Measurements from ENCODE around the gene ACACA.

ACACA gene

DNA sequence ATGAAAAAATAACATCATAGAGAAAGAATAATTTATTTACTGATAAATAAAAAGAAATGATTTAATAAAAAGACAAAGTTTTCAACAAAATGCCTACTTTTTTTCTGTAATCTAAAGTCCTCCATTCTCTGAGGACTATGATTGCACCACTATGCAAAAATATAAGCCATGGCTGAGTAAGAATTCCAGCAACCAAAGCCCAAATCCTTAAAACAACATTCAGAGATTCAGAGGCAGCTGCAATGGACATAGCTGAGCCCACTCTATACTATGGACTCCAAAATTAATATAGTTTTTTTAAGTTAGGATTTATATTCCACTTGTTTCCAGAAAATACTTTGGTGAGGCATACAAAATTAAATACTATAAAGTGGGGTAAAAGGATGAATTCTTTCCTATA lies 200.3 kb downstream of the ACACA start:
- TF ChIP-seq, protein P1, sequence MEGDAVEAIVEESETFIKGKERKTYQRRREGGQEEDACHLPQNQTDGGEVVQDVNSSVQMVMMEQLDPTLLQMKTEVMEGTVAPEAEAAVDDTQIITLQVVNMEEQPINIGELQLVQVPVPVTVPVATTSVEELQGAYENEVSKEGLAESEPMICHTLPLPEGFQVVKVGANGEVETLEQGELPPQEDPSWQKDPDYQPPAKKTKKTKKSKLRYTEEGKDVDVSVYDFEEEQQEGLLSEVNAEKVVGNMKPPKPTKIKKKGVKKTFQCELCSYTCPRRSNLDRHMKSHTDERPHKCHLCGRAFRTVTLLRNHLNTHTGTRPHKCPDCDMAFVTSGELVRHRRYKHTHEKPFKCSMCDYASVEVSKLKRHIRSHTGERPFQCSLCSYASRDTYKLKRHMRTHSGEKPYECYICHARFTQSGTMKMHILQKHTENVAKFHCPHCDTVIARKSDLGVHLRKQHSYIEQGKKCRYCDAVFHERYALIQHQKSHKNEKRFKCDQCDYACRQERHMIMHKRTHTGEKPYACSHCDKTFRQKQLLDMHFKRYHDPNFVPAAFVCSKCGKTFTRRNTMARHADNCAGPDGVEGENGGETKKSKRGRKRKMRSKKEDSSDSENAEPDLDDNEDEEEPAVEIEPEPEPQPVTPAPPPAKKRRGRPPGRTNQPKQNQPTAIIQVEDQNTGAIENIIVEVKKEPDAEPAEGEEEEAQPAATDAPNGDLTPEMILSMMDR (IDR thresholded peaks at IDR 0.05; ENCODE audit: insufficient read depth, low read depth, low read length, missing control alignments) = no peak
- no peak for DNase-seq (ENCODE audit: low read depth)
- H3K4me3 ChIP-seq (ENCODE audit: low read length) = no peak overlapping the region

DNA sequence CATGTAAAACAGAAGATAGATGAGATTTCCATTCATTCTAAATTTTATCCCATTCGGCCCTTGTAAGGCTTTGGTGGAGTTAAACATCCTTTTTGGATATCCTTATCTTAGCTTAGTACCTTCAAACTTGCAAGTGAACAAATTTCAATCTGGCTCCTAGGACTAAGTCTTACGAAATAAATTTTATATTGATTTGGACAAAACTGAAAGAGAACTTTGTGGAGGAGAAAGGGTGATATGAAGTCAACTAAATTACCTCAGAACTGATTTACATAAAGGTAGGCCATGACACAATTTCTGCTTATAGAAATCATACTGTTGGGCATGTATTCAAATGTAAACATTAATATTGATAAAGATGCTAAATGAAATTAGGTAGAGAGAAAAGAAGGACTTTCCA lies 206.1 kb downstream of the ACACA start:
- TF ChIP-seq, protein P1 (IDR thresholded peaks at IDR 0.05; ENCODE audit: insufficient read depth, low read depth, low read length, missing control alignments) = no peak
- DNase-seq (ENCODE audit: low read depth) = no peak
- H3K4me3 ChIP-seq (ENCODE audit: low read length) = no peak overlapping the region

DNA sequence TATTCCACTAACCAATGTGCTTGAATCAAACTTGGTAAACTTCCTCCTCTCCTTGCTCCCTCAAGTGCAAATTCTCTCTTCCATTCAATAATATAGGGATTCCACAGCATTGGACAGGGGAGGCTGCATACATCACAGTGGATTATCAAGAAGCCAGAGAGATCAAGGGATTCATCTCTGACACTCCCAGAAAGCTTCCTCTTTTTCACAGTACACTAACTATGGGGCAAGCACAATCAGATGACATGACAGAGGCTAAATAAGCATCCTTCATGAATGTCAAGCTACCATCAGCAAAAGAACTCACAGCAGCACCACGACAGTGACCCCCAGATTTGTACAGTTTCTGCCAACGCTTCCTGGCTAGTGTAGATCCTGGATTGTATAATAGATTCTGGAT lies 209.3 kb downstream of the ACACA start:
- TF ChIP-seq, protein P1 (IDR thresholded peaks at IDR 0.05; ENCODE audit: insufficient read depth, low read depth, low read length, missing control alignments) = no peak
- no peak for DNase-seq (ENCODE audit: low read depth)
- no peak overlapping the region for H3K4me3 ChIP-seq (ENCODE audit: low read length)

DNA sequence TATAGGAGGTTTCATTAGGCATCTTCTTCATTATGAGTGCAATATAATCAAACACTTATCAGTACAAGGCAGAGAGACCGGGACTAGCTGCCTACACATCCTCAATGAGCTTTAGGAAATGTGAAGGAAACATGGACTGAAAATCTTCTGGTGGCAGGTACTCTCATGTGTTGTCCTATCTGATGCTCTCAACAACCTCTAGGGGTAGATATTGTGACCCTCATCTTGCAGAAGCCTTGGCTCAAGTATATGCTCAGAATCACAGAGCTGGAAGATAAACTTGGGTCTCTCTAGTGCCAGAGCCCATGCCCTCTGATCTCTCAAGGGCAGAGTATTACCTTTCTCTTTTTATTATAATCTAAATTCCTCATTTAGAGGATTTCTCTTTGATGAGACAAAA lies 212.4 kb downstream of the ACACA start:
- H3K4me3 ChIP-seq (ENCODE audit: low read length) = no peak overlapping the region
- DNase-seq (ENCODE audit: low read depth) = no peak
- TF ChIP-seq, protein P1 (IDR thresholded peaks at IDR 0.05; ENCODE audit: insufficient read depth, low read depth, low read length, missing control alignments) = no peak

DNA sequence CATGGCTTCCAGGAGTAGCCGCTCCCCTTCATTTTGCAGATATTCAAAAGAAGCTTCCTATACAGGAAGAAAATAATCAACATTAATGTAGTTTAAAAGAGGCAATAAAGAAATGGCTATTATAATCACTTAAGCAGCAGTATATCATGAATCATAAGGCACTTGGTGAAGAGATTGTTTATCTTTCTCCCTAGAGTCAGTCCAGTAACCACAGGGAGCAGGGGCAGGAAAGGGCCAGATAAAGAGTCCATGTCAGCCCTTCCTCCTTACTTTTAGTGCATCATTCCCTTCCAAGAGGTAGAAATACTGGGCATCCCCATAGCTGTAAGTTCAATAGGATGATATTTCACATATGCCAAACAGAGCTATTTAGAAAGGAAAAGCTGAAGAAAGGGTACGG lies 215.4 kb downstream of the ACACA start:
- TF ChIP-seq, protein P1 (IDR thresholded peaks at IDR 0.05; ENCODE audit: insufficient read depth, low read depth, low read length, missing control alignments) = no peak
- DNase-seq (ENCODE audit: low read depth) = no peak
- no peak overlapping the region for H3K4me3 ChIP-seq (ENCODE audit: low read length)

DNA sequence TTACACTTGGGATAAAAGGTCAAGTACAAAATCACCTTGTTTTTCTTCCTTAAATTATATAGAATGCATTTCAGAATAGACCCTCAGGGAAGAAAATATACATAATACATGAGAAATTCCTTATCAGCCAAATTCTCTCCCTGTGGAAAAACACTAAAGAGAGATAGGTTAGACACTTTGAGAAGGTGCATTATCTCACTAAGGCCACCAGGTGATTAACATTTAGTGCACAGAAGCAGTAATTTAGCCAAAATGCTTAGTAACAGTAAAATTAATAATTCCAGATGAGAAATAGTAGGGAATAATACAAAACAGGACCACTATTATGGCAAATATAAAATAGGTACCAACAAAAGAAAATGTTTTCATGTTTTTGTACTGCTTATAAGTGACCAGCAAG lies 216.1 kb downstream of the ACACA start:
- TF ChIP-seq, protein P1 (IDR thresholded peaks at IDR 0.05; ENCODE audit: insufficient read depth, low read depth, low read length, missing control alignments) = no peak
- no peak for DNase-seq (ENCODE audit: low read depth)
- H3K4me3 ChIP-seq (ENCODE audit: low read length) = no peak overlapping the region

DNA sequence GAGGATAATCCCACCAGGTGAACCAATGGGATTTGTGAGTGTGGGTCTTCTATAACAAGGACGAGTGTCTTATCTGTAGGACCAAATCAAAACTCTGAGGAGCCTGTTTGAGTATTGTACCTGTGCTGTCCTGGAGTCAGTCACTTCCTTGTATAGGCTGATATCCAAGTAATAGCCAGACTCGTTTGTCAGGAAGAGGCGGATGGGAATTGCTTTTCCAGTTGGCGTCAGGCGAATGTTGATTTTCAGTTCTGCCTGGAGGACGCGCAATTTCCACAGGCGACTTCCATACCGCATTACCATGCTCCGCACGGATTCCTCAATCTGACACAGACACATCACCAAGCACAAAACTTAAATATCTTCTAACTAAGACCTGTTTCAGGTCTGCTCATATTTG lies 218.5 kb downstream of the ACACA start:
- TF ChIP-seq, protein P1 (IDR thresholded peaks at IDR 0.05; ENCODE audit: insufficient read depth, low read depth, low read length, missing control alignments) = no peak

More for the DNA sequence above, 218.5 kb downstream of the ACACA start:
- no peak for DNase-seq (ENCODE audit: low read depth)
- H3K4me3 ChIP-seq (ENCODE audit: low read length) = no peak overlapping the region

All from epithelial cell of esophagus (primary cell).